LHCN-M2 (cell line): Measurements from ENCODE around the gene ARHGAP26. TPM values are rescaled to one million over a fixed set of nuclear protein-coding genes. Genes with fewer than 3 reads are reported as not detected.

Source experiments
- DNase-seq: peaks from one replicate; pipeline ENCODE4 v3.0.0-alpha.2; 2012; ENCODE audit warnings: low read depth
- total RNA-seq: library from RNA; depleted of rRNA; stranded (reverse); fragments of >200 nt; gene quantifications from 2 replicates; pipeline ENCODE4 v1.2.3, GENCODE V29; 2014

Gene ARHGAP26
- total RNA-seq, 1 experiment from 2014 or later, result 1.0 TPM

DNA sequence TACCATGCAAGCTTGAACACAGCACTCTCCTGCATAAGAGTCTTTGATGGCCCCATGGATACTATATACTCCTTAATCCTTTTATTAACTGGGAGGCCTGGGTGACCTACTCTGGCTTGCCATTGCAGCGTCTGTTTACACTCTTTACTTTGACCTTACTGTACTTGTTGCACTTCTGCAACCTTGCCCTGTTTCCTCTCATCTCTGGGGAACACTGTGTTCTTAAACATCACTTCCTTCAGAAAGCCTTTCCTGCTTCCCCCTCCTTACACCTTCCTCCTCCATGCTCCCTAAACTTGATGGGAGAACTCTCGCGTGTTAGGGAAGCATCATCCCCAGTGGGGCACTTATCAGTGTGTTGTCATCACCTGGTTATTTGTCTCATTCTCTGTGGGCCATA, 411.0 kb downstream of the ARHGAP26 start:
- DNase-seq, result no peak

DNA sequence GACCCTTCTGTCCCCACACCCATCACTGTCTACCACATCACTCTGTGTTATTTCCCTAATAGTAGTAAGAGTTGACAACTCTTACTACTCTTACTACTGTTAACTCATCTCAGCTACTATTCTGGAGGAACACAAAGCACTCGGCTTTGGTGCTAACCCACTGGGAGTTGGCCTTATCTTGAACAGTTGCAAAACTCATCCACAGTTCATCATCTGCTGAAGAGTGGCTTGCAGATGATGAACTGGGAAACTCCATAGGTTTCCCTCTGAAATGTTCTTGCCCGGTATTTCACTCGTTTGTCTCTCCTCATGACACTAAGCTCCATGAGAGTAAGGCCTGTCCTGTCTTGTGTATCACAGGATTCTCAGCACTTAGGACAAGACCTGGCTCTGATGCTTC, 411.9 kb downstream of the ARHGAP26 start:
- no peak for DNase-seq

DNA sequence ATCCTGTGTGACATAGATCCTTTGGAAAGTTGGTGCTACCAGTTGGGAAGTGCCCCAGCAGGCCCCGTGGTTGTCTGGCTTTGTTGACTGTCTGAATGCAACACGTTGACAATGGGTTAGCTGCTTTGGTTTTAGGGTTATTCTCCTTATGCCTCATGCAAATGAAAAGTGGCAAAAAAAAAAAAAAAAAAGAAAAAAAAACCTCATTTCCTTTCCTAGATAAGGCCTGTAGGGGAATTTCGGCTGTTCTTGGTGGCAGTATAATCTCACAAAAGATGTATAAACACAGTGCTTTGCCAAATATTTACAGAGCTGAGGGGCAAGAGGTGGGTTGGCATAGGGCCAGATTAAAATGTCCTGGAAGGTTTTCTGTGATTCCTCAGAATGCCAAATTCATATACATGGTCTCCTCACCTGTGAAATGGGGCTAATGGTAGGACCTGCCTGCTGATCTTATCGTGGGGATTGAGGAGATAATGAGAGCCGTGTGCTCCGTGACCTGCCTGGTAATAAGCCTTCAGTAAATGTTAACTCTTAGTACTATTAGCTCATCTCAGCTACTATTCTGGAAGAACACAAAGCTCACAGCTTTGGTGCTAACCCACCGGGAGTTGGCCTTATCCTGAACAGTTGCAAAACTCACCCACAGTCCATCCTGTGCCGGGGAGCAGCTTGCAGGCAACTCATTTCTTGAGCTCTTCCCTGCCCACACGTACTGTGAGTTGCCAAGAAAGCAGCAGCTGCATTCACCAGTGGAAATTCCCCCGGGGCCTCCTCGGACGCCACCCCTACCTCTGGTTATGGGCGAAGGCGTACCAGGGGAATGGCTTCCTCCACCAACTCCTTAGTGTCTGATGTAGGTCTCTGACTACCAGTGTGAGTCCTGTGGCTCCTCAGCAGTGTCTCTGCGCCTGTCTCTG, 413.0 kb downstream of the ARHGAP26 start:
- peak; percentile 96 for DNase-seq

DNA sequence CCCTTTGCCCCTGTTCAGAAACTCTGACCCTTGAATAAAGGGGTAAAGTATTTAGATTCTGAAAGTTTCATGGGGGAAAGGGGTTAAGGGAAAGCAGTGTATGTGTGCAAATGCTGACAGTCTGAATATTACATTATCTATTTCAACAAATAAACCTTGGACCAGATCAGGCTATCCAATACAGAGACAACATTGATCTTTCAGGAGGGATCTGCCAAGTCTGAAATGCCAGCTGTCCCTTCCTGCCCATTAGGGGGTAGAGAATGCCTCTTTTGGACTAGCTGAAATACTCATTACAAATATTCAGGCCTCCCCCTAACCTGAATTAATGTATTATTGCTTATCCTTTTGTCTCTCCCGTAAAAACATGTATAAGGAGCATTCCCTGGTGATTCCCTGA, 413.8 kb downstream of the ARHGAP26 start:
- DNase-seq, result no peak

DNA sequence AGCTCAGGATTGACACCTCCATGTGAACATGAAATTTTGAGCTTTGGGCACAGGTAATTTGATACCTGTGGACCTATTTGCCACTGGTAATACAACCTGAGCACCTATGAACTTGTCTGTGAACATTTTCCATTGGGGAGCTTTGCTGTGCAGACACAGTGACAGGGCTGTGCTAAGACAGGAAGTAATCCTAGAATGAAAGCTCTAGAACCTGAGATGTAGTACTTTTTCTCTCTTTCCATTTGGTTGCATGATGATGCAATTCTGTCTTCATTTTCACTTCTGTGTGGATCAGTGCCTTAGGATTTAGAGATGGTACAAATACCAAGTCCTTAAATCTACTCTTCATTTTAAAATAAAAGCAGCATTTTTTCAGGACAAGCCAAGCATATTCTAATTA, 416.4 kb downstream of the ARHGAP26 start:
- DNase-seq, result no peak

DNA sequence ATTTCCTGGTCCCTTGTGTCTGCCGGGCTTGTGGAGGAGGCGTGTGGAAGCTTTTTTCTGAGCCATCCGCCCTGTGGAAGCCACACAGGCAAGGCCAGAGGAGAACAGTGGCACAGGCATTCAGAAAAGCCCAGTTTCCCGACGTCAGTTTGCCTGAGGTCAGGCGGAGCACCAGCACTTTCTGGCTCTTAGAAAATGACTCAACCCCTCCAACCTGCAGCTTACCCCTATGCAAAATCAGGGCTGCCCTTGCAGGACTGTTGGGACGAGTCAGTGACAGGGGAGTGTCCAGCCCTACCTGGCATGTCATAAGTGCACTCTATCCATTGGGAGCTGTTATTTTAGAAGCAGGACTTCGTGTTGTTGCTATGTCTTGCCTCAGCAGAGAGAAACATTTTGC, 417.3 kb downstream of the ARHGAP26 start:
- no peak for DNase-seq

DNA sequence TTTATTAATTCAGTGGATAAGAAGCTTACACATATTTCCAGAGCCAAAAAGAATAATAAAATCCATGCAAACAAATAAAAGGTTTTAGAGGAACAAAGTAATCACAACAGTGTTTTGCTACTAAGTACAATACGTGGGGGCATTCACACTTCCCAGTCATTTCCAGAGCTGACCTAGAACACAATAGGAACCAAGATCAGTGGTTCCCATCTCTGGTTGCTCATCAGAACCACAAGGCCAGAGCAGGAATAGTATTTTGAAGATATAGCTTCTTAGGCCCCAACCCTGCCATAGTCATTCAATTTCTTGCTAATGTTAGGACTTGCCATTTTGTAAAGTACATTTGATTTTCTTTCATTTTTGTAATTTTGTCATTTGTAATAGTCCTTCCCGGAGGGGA, 417.9 kb downstream of the ARHGAP26 start:
- no peak for DNase-seq

DNA sequence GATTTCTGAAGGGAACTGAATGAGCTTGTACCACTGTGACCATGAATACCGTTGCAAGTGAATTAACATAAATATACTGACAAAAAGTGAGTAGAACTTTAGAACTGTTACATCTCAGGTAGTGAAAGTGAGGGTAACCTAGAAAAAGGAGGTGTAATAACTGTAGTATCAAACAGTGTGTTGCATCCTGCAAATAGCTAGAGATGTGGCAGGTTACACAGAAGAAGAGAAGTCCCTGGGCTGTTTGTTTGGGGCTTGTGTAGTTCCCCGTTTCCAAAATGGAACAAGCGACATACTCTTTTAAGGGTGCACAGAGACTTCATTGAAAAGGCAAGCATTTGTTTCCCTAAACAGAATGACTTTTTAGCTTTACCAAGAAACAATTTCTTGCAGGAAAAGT, 418.5 kb downstream of the ARHGAP26 start:
- DNase-seq, result no peak

DNA sequence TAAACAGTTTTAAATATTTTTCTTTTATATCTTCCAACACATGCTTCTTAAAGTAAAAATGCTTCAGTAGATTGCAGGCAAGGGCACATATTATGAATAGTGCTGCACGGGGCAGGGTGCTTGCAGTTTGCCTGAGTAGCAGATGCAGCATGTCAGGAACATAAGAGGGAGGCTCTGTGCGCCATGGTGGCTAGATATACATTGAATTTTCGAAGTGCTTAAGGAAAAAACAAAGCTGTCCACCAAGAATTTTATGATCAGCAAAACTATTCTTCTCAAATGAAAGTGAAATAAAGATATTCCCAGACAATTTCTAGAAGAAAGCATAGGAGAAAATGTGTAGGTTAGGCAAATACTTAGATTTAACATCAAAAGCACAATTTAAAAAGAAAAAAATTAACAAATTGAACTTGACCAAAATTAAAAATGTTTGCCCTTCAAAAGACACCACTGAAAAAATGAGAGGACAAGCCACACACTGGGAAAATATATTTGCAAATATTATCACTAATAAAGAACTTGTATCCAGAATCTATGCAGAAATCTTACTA, 420.2 kb downstream of the ARHGAP26 start:
- no peak for DNase-seq

DNA sequence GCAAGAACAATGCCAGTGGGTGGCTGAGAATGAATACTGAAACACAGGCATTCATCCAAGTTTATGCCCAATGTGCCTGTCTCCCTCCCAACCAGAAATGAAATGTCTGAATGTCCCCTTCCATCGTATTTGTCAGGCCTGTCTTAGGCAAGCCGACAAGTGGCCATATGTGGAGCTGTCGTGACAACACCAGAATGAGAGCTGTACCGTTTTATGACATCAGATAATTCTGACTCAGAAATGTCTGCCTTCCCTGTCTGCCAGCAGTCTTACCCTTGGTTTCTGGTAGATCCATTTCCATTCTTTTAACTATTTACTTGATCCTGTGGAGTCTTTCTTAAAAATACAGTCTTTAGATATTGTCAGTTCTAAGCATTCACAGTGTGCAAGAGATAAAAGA, 421.5 kb downstream of the ARHGAP26 start:
- DNase-seq, result no peak

DNA sequence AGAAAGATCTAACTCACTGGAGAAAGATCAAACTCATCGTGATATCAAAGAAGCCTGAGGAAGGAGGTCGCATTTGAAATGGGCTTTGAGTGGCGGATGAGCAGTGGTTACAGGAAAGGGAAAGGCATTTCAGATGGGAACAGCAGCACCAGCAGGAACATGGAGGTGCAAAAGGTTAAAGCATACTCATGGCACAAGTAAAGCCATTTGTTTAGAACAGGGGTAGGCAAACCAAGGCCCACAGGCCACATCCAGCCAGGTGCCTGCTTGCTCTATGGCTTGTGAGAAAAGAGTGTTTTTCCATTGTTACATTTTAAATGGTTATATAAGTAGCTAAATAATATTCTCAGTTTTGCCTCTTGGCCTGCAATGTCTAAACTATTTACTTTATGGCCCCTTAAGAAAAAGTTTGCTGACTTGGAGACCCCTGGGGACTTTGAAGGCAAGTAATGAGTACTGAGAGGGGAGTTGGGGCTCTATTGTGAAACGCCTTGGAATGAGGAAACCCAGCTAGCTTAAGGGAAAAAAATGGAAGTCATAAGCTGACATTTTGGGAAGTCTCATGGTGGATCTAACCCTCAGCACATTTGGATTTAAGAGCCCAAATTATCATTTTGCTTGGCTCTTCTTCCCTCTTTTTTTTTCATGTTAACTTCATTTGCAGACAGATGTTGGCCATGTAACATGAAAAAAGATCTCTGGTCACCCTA, 422.2 kb downstream of the ARHGAP26 start:
- DNase-seq, result no peak

DNA sequence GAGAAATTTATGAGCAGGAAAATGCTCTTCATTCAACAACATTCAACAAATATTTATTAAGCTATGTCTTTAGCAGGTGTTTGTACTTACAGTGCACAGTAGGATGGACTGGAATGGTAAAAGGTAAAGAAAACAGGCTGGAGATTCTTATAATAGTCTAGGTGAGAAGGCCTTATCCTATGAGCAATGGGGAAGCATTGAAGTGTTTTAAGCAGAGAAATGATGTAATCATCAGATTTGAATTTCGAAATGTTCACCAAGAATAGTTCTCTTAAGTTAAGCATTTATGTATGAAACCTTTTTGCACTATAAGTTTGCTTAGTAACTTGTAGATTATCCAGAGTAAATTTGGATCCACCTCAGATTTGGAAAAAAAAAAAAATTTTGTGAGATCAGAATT, 424.0 kb downstream of the ARHGAP26 start:
- DNase-seq, result no peak

DNA sequence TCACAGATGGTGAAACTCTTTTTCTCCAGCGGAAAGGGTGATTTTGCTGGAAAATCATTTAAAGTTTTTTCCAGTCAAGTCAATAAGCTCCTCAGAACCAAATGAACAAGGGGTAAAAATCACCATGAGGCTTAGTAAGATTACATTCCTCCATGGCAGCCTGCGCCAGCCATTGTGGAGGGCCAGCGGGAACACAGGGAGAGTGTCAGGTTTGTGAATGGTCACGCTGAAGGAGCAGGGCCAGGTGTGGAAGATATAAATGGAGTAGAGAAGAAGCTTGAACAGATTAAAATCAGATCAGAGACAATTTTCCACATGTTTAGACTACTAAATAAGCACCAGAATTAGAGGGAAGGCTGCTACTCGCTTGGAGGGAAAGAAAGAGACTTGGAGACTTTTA, 424.5 kb downstream of the ARHGAP26 start:
- no peak for DNase-seq

DNA sequence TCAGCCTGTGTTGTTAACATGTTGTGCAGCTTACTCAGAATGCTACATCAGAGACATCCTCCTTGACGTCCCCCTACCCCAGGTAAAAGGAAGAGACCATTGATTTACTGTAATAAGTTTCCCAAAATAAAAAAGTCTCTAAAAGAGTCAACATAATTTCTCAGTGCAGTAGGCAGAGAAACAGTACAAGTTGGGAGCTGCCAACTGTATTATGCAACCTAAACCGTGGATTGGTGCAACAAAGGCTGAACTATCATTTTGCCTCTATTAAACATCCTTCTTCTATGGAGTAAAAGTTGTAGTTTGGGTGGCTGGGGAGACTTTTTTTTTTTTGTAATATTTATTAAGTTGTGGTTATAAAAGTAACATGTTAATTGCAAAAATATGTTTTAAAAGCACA, 425.3 kb downstream of the ARHGAP26 start:
- DNase-seq, result no peak

DNA sequence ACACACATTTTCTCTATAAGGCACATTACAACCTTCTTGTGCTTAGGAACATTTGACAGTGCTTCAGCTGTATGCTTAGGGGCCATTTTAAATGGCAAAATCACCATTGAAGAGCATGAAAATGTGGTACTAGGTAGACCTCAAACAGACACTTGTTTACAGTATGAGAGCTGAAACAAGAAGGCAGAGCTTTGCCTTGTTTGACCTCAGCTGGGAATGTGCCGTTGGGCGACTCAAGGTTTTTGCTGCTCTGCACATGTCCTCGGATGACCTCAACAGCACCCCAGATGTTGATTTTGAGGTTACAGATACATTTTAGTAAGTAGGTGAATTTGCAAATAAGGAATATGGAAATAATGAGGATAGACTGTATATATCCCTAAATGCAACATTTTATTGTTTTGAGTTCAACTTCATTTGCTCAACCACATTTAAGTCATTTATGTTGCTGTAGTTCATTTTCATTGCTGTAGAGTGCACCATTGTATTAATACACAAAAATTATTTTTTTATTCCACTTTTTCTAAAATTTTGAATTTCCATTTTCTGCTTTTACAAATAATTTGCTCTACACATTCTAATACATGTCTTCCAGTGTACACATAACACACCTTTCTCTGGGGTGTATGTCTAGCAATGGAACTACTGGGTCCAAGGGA, 426.6 kb downstream of the ARHGAP26 start:
- no peak for DNase-seq

DNA sequence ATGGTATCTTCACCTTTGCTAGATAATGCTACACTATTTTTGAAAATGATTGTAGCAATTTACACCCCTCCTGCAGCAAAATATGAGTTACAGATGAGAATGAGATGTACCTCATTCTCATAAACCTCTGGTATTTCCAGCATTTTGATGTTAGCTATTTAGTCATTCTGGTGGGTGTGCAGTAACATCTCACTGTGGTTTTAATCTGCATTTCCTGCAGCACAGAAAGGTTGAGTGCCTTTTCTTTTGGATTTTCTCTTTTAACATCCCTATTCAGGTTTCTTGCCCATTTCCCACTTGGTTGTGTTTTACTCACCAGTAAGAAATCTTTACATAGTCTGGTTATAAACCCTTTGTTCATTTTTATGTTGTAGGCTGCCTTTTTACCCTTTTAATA, 427.1 kb downstream of the ARHGAP26 start:
- peak; percentile 53 for DNase-seq

DNA sequence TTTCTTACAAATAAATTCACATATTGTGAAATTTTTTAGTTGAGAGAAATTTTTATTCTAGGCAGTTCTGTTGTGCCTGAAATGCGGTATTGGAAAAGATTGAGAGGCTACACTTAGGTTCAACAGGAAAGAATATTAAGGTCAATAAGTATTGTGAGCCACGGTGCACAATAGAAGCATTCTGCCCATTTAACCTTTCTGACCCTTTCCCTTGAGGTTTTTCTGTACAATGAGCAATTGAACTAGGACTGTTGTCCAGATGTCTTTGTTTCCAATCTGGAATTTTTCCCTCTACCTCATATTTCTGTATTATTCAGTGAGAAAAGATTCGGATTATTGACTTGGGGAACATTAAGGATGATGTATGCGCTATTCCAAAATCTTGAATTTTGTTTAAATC, 428.2 kb downstream of the ARHGAP26 start:
- DNase-seq, result peak; percentile 71

DNA sequence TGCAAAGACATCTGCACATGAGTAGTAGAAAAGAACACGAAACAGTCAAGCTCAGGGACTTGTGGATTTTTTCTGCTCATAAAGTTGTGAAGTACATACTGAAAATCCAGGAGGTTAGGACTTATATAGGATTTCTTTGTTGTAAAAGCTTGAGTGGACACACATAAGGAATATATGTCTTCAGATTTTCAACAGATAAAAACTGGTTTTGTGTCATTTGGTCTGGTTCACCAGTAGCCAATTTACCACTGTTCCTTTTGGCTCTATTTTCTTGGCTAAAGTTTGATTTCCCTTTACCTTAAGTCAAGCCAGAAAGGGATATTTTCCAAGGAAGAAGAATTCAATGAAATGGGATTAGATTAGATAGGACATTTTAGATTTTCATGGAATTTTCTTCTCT, 429.0 kb downstream of the ARHGAP26 start:
- no peak for DNase-seq

DNA sequence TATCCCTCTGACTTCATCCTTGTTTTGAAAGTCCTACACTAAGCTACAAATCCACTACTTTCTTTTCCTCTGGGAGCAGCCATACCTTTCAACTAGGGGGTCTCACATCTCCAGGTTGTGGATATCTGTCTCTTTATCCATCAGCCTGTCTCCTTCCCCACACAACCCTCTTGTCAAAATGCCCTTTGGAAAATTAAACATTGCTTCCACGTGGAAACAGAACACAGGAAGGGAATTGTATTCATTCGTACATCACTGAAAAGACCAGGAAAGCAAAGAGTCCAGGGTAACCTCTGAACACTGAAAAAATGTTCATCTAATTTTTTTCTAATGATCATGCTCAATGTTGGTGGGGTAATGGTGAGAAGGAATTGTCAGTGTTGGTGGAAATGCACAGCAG, 429.7 kb downstream of the ARHGAP26 start:
- DNase-seq, result no peak

DNA sequence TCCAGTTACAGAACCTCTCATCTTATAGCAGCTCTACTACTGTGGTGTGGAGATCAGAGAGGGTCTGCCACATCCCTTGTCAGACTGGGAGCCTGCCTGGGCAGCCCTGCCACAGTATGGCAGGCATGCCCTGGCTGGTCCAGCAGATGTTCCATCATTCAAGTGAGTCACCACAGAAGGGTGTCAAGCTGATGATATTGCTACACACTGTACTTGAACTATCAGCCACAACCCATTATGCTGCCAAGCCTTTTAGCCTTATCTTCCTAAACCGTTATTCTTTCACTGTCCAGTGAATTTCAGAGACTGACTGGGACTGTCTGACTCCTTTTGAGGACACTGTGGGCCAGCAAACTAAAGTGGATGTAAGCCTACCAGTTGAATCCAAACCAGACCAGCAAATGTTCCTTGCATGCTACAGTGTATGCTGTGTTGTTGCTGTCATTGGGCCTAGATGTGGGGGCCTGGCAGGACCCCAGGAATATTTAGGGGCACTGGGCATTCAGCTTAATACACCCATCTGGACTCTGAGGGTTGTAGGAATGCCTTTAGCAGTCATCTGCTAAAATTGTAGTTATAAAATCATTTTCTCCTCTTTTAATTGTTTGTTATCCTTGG, 430.7 kb downstream of the ARHGAP26 start:
- peak; percentile 99 for DNase-seq

DNA sequence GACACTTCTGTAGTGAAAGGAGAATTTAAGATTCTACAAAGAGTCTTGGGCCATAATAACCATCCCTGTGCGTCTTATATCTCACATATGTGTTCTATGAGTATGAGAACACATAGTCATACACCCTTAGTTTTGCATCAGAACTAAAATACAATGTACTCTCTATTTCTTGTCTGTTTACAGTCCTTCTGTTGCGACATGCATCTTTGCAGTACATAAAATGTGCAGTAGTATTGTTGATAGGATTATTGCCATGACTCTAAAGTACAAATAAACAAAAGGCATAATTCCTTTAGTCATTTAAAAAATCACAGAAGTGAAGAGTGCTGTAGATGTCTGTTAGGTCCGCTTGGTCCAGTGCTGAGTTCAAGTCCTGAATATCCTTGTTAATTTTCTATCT, 431.4 kb downstream of the ARHGAP26 start:
- DNase-seq, result peak; percentile 82
